ENCODE data around the gene G6PC2. TPM values are rescaled to one million over a fixed set of nuclear protein-coding genes. Genes with fewer than 3 reads are reported as not detected.

G6PC2 gene
- total and polyA plus RNA-seq, 10 of the 15 experiments (the other 5 are each of a cell fraction or from before 2014, with no cell fraction given), result not detected

GRCh38 chr2:168852481-168852880 lies 48.6 kb upstream of the G6PC2 start (continued):
- no peak for TF ChIP-seq ZNF592 (IDR thresholded peaks at IDR 0.05)

- no peak overlapping the region for H2AFZ ChIP-seq (ENCODE audit: control insufficient read depth, low read depth, low read length)
- no peak overlapping the region for H3K9ac ChIP-seq (ENCODE audit: control insufficient read depth, insufficient read depth, low read length)
- ChIA-PET POLR2A (no interaction called here), CTCF (no interaction called here), RAD21 (ENCODE audit: unreplicated experiment) (no interaction called here), SMC1A (ENCODE audit: uncharacterized antibody, unreplicated experiment) (no interaction called here)
- H3K4me2 ChIP-seq (ENCODE audit: control insufficient read depth, insufficient read depth), result no peak overlapping the region
- no peak for ATAC-seq
- H3K4me3 ChIP-seq, result no peak overlapping the region
- H3K36me3 ChIP-seq (ENCODE audit: control insufficient read depth in 2 of 2, insufficient read depth in 2 of 2, low read length in 1 of 2), result no peaks in the 10 kb centered on the region; a peak in 1 of 4 replicates
- DNase-seq (ENCODE audit: low read depth, low spot score), result no peak
- no peak overlapping the region for H3K27ac ChIP-seq (ENCODE audit: control insufficient read depth, insufficient read depth)
- H3K79me2 ChIP-seq (ENCODE audit: control insufficient read depth, insufficient read depth, low read length), result no peaks in the 10 kb centered on the region
- BruUV-seq (replicated peaks), result no TSS peak
- in situ Hi-C loops (cut with MboI) (no loop called here), intact Hi-C loops (cut with micrococcal nuclease; ENCODE audit: unreplicated experiment) (no loop called here)
- H4K20me1 ChIP-seq (ENCODE audit: control insufficient read depth, insufficient read depth), result no peaks in the 10 kb centered on the region
- no peaks in the 10 kb centered on the region for H3K27me3 ChIP-seq (replicated peaks in 1 of 2; ENCODE audit: control insufficient read depth in 2 of 2, insufficient read depth in 2 of 2, low read length in 1 of 2)
- no peaks in the 10 kb centered on the region for H3K4me1 ChIP-seq (ENCODE audit: control insufficient read depth, insufficient read depth, low read length)
- no peaks in the 10 kb centered on the region for H3K9me3 ChIP-seq (replicated peaks; ENCODE audit: control insufficient read depth, insufficient read depth, low read length)
- FAIRE-seq, result no peak
- 100% methylated on average over 1 of the region's 1 CpG for WGBS (ENCODE audit: insufficient coverage, insufficient replicate concordance, low lambda C conversion rate, missing lambda C conversion rate)
- TF ChIP-seq POU2F2 (IDR thresholded peaks at IDR 0.05; ENCODE audit: borderline replicate concordance, low read depth, low read length) (no peak), KAT2A (conservative IDR thresholded peaks at IDR 0.05; ENCODE audit: control insufficient read depth, low read depth, low read length) (no peak), STAT1 (conservative IDR thresholded peaks at IDR 0.05) (no peak), TCF7 (IDR thresholded peaks at IDR 0.05; ENCODE audit: borderline replicate concordance) (no peak), NR2C2 (IDR thresholded peaks at IDR 0.05; ENCODE audit: borderline replicate concordance, control insufficient read depth, insufficient read length, low read depth) (no peak), E2F8 (IDR thresholded peaks at IDR 0.05; ENCODE audit: low read depth, partially characterized antibody) (no peak), ETV6 (conservative IDR thresholded peaks at IDR 0.05 in 1 of 2, IDR thresholded peaks at IDR 0.05 in 1 of 2; ENCODE audit: borderline replicate concordance in 1 of 2, low read depth in 1 of 2) (no peak), POLR2AphosphoS5 (IDR thresholded peaks at IDR 0.05; ENCODE audit: low read length) (no peak), RFX5 (IDR thresholded peaks at IDR 0.05; ENCODE audit: low read depth, low read length) (no peak), HCFC1 (IDR thresholded peaks at IDR 0.05; ENCODE audit: low read length) (no peak), SREBF2 (IDR thresholded peaks at IDR 0.05; ENCODE audit: low read length) (no peak), SIX5 (IDR thresholded peaks at IDR 0.05; ENCODE audit: low read depth, low read length, severe bottlenecking) (no peak), TCF12 (IDR thresholded peaks at IDR 0.05; ENCODE audit: low read depth, low read length) (no peak)
Observed at GRCh38 chr2:168853471-168853870, 47.6 kb upstream of the G6PC2 start.
